Heart left ventricle (tissue), 16 donors: Measurements from ENCODE around the gene HTT. TPM values are rescaled to one million over a fixed set of nuclear protein-coding genes. Genes with fewer than 3 reads are reported as not detected.

Experiments used
- ATAC-seq, 4 donors: fragments of 200-7000 bp; cut with Tn5 transposase; one replicate each; pipeline ENCODE4 v1.9.1; 2020 to 2022; ENCODE audit warnings: moderate library complexity in 4 of 4, mild to moderate bottlenecking in 3 of 4, moderate number of reproducible peaks in 1 of 4
- DNase-seq, 5 donors: peaks; one replicate each; pipeline ENCODE4 v3.0.0-alpha.2; 2020
- H3K27ac ChIP-seq, 12 donors: fragments of 200-600 bp; sonication (generic) in 4 of 12; one replicate each; pipeline versions ENCODE4 v1.5.0 to v1.8.0; 2016 to 2022; ENCODE audit warnings: mild to moderate bottlenecking in 2 of 12
- H3K27me3 ChIP-seq, 9 donors: fragments of 200-600 bp; sonication (generic) in 2 of 9; one replicate each; pipeline versions ENCODE4 v1.5.1 to v1.8.0; 2016 to 2022; ENCODE audit warnings: mild to moderate bottlenecking in 3 of 9
- H3K36me3 ChIP-seq, 9 donors: fragments of 200-600 bp; sonication (generic) in 2 of 9; one replicate each; pipeline versions ENCODE4 v1.5.0 to v1.8.0; 2018 to 2022; ENCODE audit warnings: mild to moderate bottlenecking in 2 of 9
- H3K4me1 ChIP-seq, 12 donors: fragments of 200-600 bp; sonication (generic) in 4 of 12; one replicate each; pipeline versions ENCODE4 v1.5.0 to v1.8.0; 2016 to 2022; ENCODE audit warnings: mild to moderate bottlenecking in 3 of 12
- H3K4me3 ChIP-seq, 12 donors: fragments of 200-600 bp; sonication (generic) in 4 of 12; one replicate each; pipeline versions ENCODE4 v1.5.0 to v1.8.0; 2017 to 2022; ENCODE audit warnings: mild to moderate bottlenecking in 9 of 12, moderate library complexity in 4 of 12
- H3K9me3 ChIP-seq, 12 donors: fragments of 200-600 bp; sonication (generic) in 4 of 12; one replicate each; pipeline versions ENCODE4 v1.5.0 to v1.8.0; 2016 to 2022; ENCODE audit warnings: mild to moderate bottlenecking in 1 of 12
- CTCF ChIP-seq, 12 donors: fragments of 200-600 bp; sonication (generic) in 4 of 12; IDR thresholded peaks; one replicate each; pipeline versions ENCODE4 v1.5.0 to v1.8.0; 2018 to 2022; ENCODE audit warnings: antibody characterized with exemption in 12 of 12, mild to moderate bottlenecking in 5 of 12
- POLR2A ChIP-seq, 2 donors: fragments of 450-650 bp; IDR thresholded peaks; one replicate each; pipeline ENCODE4 v1.6.1; 2017; ENCODE audit warnings: antibody characterized with exemption in 2 of 2, mild to moderate bottlenecking in 2 of 2, moderate library complexity in 2 of 2
- WGBS, 4 donors: extraction: QIAGEN DNeasy Blood & Tissue Kit in 2 of 4; methylation state at CpG; one replicate each; pipeline versions ENCODE4 v1.1.5 to v1.1.7; 2013 to 2018; 5-methylcytosine and 5-hydroxymethylcytosine counted together
- intact Hi-C, 10 donors: fragments of 100-400 bp; cut with DNase I; formaldehyde crosslinking; loops; one replicate each; pipeline versions ENCODE4 v1.11.1 to v1.14.2; 2022
- polyA plus RNA-seq, 2 donors: library from polyadenylated mRNA; stranded (reverse); fragments of 200-250 nt; gene quantifications; one replicate each; pipeline ENCODE4 v1.2.3, GENCODE V29; 2013
- total RNA-seq, 9 donors: library from RNA; depleted of rRNA in 2 of 9; stranded (reverse); fragments of >200 nt in 2 of 9; fragmentation: NEBNext Ultra II Directional in 3 of 9; extraction: Animal tissue kit (Norgen Biotek cat#: 25700) in 3 of 9; gene quantifications; one replicate each; pipeline versions ENCODE4 v1.1.0 to v1.2.4, GENCODE V29; 2016 to 2023
- donor health status: ischemic (EF 13 %, LVEDD 7.1; RV severe dilation, severe dysfunction).
- donor health status: healthy with polysubstance abuse.
- donor health status: DM: no; HTN: yes; CAD: no.
- donor health status: DM: no; HTN: no; CAD: no.
- donor health status: ischemic (EF 25% LVEDD 6.9; RV normal size, moderate dysfunction).
- donor health status: ischemic (EF 25% LVEDD 5.7; RV mildly dilated, moderate dysfunction).
- donor health status: healthy.
- donor health status: DM: yes; HTN: yes; CAD: no.
- donor health status: ischemic (EF 35%, LVEDD 5.7; RV mildly dilated, moderate dysfunction).
- donor health status: nonischemic (EF 11% LVEDD 7.7; RV severe dilation, severe dysfunction).
- donor health status: DM: yes; HTN: yes; CAD: no.
- donor health status: PGD.
- donor health status: ischemic (EF 29% LVEDD 5.4; RV normal size, mild dysfunction).
- donor health status: nonischemic (EF 23%, LVEDD 6.1; RV moderate dilation, normal function).

HTT gene
- total and polyA plus RNA-seq, 11 donors: 13.9 to 122 (median 25.1) TPM

DNA sequence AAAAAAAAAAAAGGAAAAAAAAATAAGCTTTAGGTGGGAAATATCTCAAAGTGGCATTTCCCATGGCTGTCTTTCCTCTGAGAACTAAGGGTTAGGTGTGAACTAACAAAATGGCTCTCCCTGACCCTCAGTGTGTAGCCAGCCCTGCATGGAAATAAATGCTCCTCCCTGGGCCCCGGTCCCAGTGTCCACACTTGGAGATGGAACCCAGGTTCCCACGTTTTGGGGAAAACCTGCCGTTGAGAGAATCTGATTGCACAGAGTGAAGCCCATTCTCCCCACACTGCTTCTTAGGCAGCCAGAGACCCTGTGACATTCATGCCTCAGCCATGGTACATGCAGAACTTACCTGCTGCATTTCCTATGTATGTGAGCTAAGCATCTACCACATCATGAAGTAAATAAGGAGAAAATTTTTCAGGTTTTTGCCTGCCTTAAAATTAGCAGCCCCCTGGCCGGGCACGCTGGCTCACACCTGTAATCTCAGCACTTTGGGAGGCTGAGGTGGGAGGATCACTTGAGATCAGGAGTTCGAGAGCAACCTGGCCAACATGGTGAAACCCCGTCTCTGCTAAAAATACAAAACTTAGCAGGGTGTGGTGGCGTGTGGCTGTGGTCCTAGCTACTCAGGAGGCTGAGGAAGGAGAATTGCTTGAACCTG, 34.6 kb upstream of the HTT start:
- H3K4me3 ChIP-seq: no peak overlapping the region
- intact Hi-C loops: loop anchor here in 7 of 10 donors (5.0 to 10.0 kb wide), 5 partner anchors 63 to 278 kb away; partner anchors contain the start of genes GRK4 (in 2 of the 7) and NOP14 (in 2 of the 7)

GRCh38 chr4:3040452-3041191, 33.9 kb upstream of the HTT start:
- Histone ChIP-seq H3K27ac (peak overlapping the region in 9 of 12 donors; percentile 54 to 88 (median 75)), H3K36me3 (no peaks in the 10 kb centered on the region), H3K4me1 (peaks cover 0 to 54% (median 25%) of the 10 kb centered on the region in 12 donors), H3K27me3 (no peaks in the 10 kb centered on the region), H3K9me3 (no peaks in the 10 kb centered on the region), H3K4me3 (peak overlapping the region; percentile 19 to 63 (median 56))
- intact Hi-C loops: loop anchor here in 1 of 10 donors (5.0 kb wide), 1 partner anchor 278 kb away; no protein-coding TSS in a partner anchor
- 87 to 89% (median 88%) methylated on average over 22 to 28 of the region's 28 CpGs for WGBS, 4 donors
- ATAC-seq: no peak
- DNase-seq: no peak
- no peak for TF ChIP-seq POLR2A (IDR thresholded peaks at IDR 0.05)
- TF ChIP-seq CTCF (IDR thresholded peaks at IDR 0.05): no peak

More for the DNA sequence above, 34.6 kb upstream of the HTT start:
- TF ChIP-seq POLR2A (IDR thresholded peaks at IDR 0.05) (no peak), CTCF (IDR thresholded peaks at IDR 0.05) (no peak)
- H3K27me3 ChIP-seq: no peaks in the 10 kb centered on the region
- peaks cover 0 to 46% (median 25%) of the 10 kb centered on the region in 12 donors for H3K4me1 ChIP-seq
- H3K9me3 ChIP-seq: no peaks in the 10 kb centered on the region
- no peaks in the 10 kb centered on the region for H3K36me3 ChIP-seq
- H3K27ac ChIP-seq: no peak overlapping the region
- DNase-seq (no peak), ATAC-seq (no peak)
- 87 to 91% (median 89%) methylated on average over 8 of the region's 8 CpGs for WGBS, 4 donors

- H3K4me3 ChIP-seq: peak overlapping the region; percentile 19 to 63 (median 56)
- peak; percentile 48 to 81 (median 67) for DNase-seq
- H3K4me1 ChIP-seq: peaks cover 0 to 62% (median 25%) of the 10 kb centered on the region in 12 donors
- intact Hi-C loops: loop anchor here in 1 of 10 donors (5.0 kb wide), 1 partner anchor 279 kb away; no protein-coding TSS in a partner anchor
- no peaks in the 10 kb centered on the region for H3K27me3 ChIP-seq
- peak; percentile 23 to 79 (median 58) for ATAC-seq
- H3K9me3 ChIP-seq: no peaks in the 10 kb centered on the region
- WGBS, 4 donors: 37 to 52% (median 41%) methylated on average over 25 to 57 of the region's 57 CpGs
- no peaks in the 10 kb centered on the region for H3K36me3 ChIP-seq
- H3K27ac ChIP-seq: peak overlapping the region; percentile 36 to 88 (median 70)
- TF ChIP-seq CTCF (IDR thresholded peaks at IDR 0.05): no peak
- TF ChIP-seq POLR2A (IDR thresholded peaks at IDR 0.05): no peak
These were observed 33.0 kb upstream of the HTT start for GRCh38 chr4:3041192-3042142.
